ENCODE results near the gene ORC2.
"Not testable (repeated sequence)": the region's sequence is repeated elsewhere in the genome, so short reads cannot be mapped to it uniquely, and the experiment has no call there.

Gene ORC2

GRCh38 chr2:200963124-200963917 is at the start of gene ORC2:
Gene ORC2 (minus strand): TSS chr2:200963660. CDS start chr2:200958123, 5,537 bp downstream.
- peak; percentile 77 to 92 for DNase-seq

GRCh38 chr2:201008296-201008829 is 44.9 kb upstream of the ORC2 start:
- no peak for DNase-seq

GRCh38 chr2:201007584-201007998 is 44.1 kb upstream of the ORC2 start:
- no peak for DNase-seq

GRCh38 chr2:201006704-201007103 is 43.2 kb upstream of the ORC2 start:
- no peak for DNase-seq

GRCh38 chr2:201004370-201004769 is 40.9 kb upstream of the ORC2 start:
- no peak for DNase-seq

- DNase-seq, result no peak
Observed at GRCh38 chr2:200993097-200993496, 29.6 kb upstream of the ORC2 start.

GRCh38 chr2:200987137-200987536 is 23.7 kb upstream of the ORC2 start:
- DNase-seq, result no peak

- no peak for DNase-seq
Observed at GRCh38 chr2:200985799-200986198, 22.3 kb upstream of the ORC2 start.

- DNase-seq, result no peak
Observed at GRCh38 chr2:200976710-200977109, 13.2 kb upstream of the ORC2 start.

GRCh38 chr2:200975672-200976071 is 12.2 kb upstream of the ORC2 start:
- DNase-seq, result no peak

- DNase-seq, result not testable (repeated sequence)
Observed at GRCh38 chr2:200970057-200970456, 6.6 kb upstream of the ORC2 start.

- no peak for DNase-seq
Observed at GRCh38 chr2:200968735-200969134, 5.3 kb upstream of the ORC2 start.

- no peak for DNase-seq
Observed at GRCh38 chr2:200968162-200968561, 4.7 kb upstream of the ORC2 start.

GRCh38 chr2:200966770-200967169 is 3.3 kb upstream of the ORC2 start:
- DNase-seq, result no peak

- no peak for DNase-seq
Observed at GRCh38 chr2:200964498-200964897, 1.0 kb upstream of the ORC2 start.

- DNase-seq, result not testable (repeated sequence)
Observed at GRCh38 chr2:200963918-200964252, 425 bp upstream of the ORC2 start.

GRCh38 chr2:200962811-200963123 is 693 bp downstream of the ORC2 start:
- no peak for DNase-seq

GRCh38 chr2:200961674-200962073 is 1.8 kb downstream of the ORC2 start:
- DNase-seq, result no peak

- DNase-seq, result no peak
Observed at GRCh38 chr2:200950378-200950777, 13.1 kb downstream of the ORC2 start.

- no peak for DNase-seq
Observed at GRCh38 chr2:200945395-200945729, 18.1 kb downstream of the ORC2 start.

- DNase-seq, result peak; percentile 67 to 76
Observed at GRCh38 chr2:200944467-200945394, 18.7 kb downstream of the ORC2 start.

GRCh38 chr2:200943527-200944105 is 19.8 kb downstream of the ORC2 start:
- no peak for DNase-seq

GRCh38 chr2:200939832-200940231 is 23.6 kb downstream of the ORC2 start:
- no peak for DNase-seq

Measured in SW 1271 (cell line).